ENCODE measurements around the gene SMIM13. TPM values are rescaled to one million over a fixed set of nuclear protein-coding genes. Genes with fewer than 3 reads are reported as not detected.

The SMIM13 gene
- total and polyA plus RNA-seq, 2 of the 4 experiments (the other 2 are of a cell fraction) = 5.4 to 10.0 TPM

DNA sequence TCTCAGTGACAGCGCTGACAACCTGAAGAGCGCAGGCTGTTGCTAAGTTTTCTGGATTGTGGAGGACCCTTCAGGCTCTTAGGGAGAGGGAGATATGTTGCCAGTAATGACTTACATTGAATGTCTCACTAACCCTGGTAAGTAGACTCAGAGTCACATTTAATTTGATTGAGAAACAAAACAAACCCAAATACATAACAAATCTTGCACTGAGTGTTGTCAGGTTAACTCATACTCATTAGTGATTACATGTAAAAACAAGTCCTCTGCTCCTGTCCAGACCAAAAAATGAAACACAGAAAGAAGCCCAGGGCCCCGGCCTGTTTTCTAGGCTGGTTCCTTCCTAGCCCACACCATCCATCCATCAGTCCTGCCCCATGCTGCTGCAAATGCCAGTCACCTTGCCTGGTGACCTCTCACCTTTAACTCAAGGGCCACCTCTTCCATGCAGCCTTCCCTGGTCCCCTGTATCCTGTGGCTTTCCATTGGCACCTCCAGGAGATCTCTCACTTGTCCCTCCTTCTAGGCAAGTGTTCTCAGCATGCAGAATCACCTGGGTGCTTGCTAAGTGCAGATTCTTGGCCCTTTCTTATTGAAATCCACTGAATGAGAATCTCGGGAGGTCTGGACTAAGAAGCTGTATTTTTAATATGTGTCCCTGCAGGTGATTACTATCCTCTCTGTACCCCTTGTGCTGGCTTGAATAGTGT lies 52.6 kb downstream of the SMIM13 start (continued):
- no peak for TF ChIP-seq FOS (IDR thresholded peaks at IDR 0.05; ENCODE audit: low read depth, low read length)

- Histone ChIP-seq H2AK9ac (replicated peaks; ENCODE audit: low read depth, low read length, poor library complexity) (no peak overlapping the region), H3K4me2 (ENCODE audit: low read depth, low read length) (no peak overlapping the region), H3K27ac (ENCODE audit: insufficient read depth, low read length) (no peak overlapping the region), H3K4me3 (ENCODE audit: insufficient read depth, low read depth, low read length) (no peak overlapping the region), H3K36me3 (ENCODE audit: control insufficient read depth, insufficient read depth, low read length) (no peaks in the 10 kb centered on the region), H3K79me1 (ENCODE audit: low read depth in 1 of 2, low read length in 2 of 2) (no peaks in the 10 kb centered on the region), H3K9me1 (ENCODE audit: insufficient read depth, low read length) (no peaks in the 10 kb centered on the region), H3K23ac (ENCODE audit: low read depth, low read length) (no peak overlapping the region), H3K4ac (ENCODE audit: low read depth, low read length) (no peak overlapping the region), H3K9ac (ENCODE audit: low read depth, low read length) (no peak overlapping the region), H3K18ac (ENCODE audit: low read depth, low read length) (no peak overlapping the region), H4K8ac (ENCODE audit: low read depth in 2 of 2, low read length in 2 of 2) (no peak overlapping the region), H3K56ac (ENCODE audit: extremely low read depth, insufficient read depth, low read length) (no peak overlapping the region), H4K20me1 (ENCODE audit: insufficient read depth, low read length) (no peaks in the 10 kb centered on the region), H2BK5ac (ENCODE audit: low read depth, low read length, poor library complexity, severe bottlenecking) (no peak overlapping the region), H2AK5ac (ENCODE audit: low read depth, low read length) (no peak overlapping the region), H3K4me1 (ENCODE audit: control insufficient read depth, insufficient read depth, low read length) (peaks cover 3% of the 10 kb centered on the region), H2BK20ac (ENCODE audit: low read depth, low read length) (no peak overlapping the region), H2BK120ac (ENCODE audit: low read depth, low read length) (no peak overlapping the region), H3K27me3 (ENCODE audit: control insufficient read depth, insufficient read depth, low read length) (no peaks in the 10 kb centered on the region), H4K91ac (ENCODE audit: insufficient read depth, low read depth, low read length) (no peak overlapping the region), H2AFZ (replicated peaks; ENCODE audit: low read length, poor library complexity) (no peak overlapping the region), H4K5ac (ENCODE audit: low read depth, low read length) (no peak overlapping the region), H3K9me3 (ENCODE audit: control insufficient read depth, insufficient read depth, low read length) (no peaks in the 10 kb centered on the region), H2BK15ac (ENCODE audit: low read depth, low read length) (no peak overlapping the region), H3K14ac (replicated peaks; ENCODE audit: low read depth, low read length) (no peak overlapping the region)
- 100% methylated on average over 1 of the region's 3 CpGs; no CpG with 5 or more reads in 1 of the 2 experiments for WGBS, 2 experiments (ENCODE audit: extremely low coverage in 2 of 2, insufficient read length in 1 of 2)
- ChIA-PET CTCF (no interaction called here), POLR2A (ENCODE audit: unreplicated experiment) (no interaction called here)
- DNase-seq (no peak), ATAC-seq (ENCODE audit: low read depth) (no peak)
- no TSS peak for BruUV-seq (replicated peaks)
- in situ Hi-C loops (cut with MboI; ENCODE audit: low sequenced_read_pairs) (no loop called here), dilution Hi-C loops (cut with HindIII; ENCODE audit: low sequenced_read_pairs, unreplicated experiment) (no loop called here), intact Hi-C loops (cut with micrococcal nuclease) (no loop called here)
- no peak for TF ChIP-seq USF2 (IDR thresholded peaks at IDR 0.05; ENCODE audit: low read depth, low read length)
- no peak for TF ChIP-seq RAD21 (IDR thresholded peaks at IDR 0.05; ENCODE audit: low read length)
- no peak for TF ChIP-seq SMC3 (IDR thresholded peaks at IDR 0.05; ENCODE audit: low read depth, low read length)
- no peak for TF ChIP-seq CEBPB (IDR thresholded peaks at IDR 0.05; ENCODE audit: low read depth, low read length)
- TF ChIP-seq ELK1 (IDR thresholded peaks at IDR 0.05; ENCODE audit: borderline replicate concordance, low read depth, low read length) = no peak
- no peak for TF ChIP-seq MAZ (IDR thresholded peaks at IDR 0.05; ENCODE audit: borderline replicate concordance, low read depth, low read length)
- TF ChIP-seq BHLHE40 (IDR thresholded peaks at IDR 0.05; ENCODE audit: low read depth, low read length) = no peak
- TF ChIP-seq RCOR1 (IDR thresholded peaks at IDR 0.05; ENCODE audit: insufficient replicate concordance, low read length) = no peak
- no peak for TF ChIP-seq POLR2A (IDR thresholded peaks at IDR 0.05; ENCODE audit: low read depth, low read length)
- TF ChIP-seq CTCF (conservative IDR thresholded peaks at IDR 0.05; ENCODE audit: low read depth, low read length) = no peak
- TF ChIP-seq MXI1 (IDR thresholded peaks at IDR 0.05; ENCODE audit: borderline replicate concordance, low read depth, low read length) = no peak
- TF ChIP-seq CHD1 (IDR thresholded peaks at IDR 0.05; ENCODE audit: low read depth, low read length) = no peak
- TF ChIP-seq NFE2L2 (IDR thresholded peaks at IDR 0.05; ENCODE audit: low read depth, low read length) = no peak
Measured at GRCh38 chr6:11149551-11149950, 55.9 kb downstream of the SMIM13 start.
